ENCODE measurements around the gene NKAPL. TPM values are rescaled to one million over a fixed set of nuclear protein-coding genes. Genes with fewer than 3 reads are reported as not detected.

Gene NKAPL
- total and polyA plus RNA-seq, 4 donors: 0.81 to 1.4 (median 0.96) TPM

DNA sequence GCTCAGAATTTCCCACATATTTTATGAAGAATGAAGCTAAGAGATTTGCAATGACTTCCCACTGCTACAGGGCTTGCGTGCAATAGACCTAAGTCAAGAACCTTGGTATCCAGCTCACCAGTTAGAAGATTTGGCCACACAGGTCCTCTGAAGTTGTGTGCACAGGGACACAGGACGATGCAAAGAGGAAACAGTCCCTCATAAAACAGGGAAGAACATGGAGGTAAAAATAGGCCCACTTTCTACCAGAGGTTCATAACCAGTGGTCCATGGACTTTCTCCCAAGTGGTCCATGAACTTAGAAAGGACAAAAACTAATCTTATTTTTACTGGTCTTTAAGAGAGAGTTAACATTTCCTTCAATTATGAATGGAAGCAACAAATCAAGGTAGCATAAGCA, 8.3 kb upstream of the NKAPL start:
- peaks cover 5 to 11% (median 11%) of the 10 kb centered on the region in 5 donors for H3K4me1 ChIP-seq (ENCODE audit: control insufficient read depth in 5 of 5, insufficient read depth in 5 of 5, low read length in 5 of 5)
- H3K27me3 ChIP-seq (ENCODE audit: control insufficient read depth in 3 of 3, insufficient read depth in 3 of 3, low read length in 2 of 3): peaks cover 0 to 4% (median 0%) of the 10 kb centered on the region in 3 donors
- TF ChIP-seq CTCF (IDR thresholded peaks at IDR 0.05; ENCODE audit: control extremely low read depth, extremely low read depth): no peak
- H3K36me3 ChIP-seq (ENCODE audit: control insufficient read depth in 4 of 4, insufficient read depth in 4 of 4, low read length in 4 of 4): peaks cover 7 to 17% (median 16%) of the 10 kb centered on the region in 4 donors
- H3K9me3 ChIP-seq (ENCODE audit: control insufficient read depth in 4 of 4, insufficient read depth in 3 of 4, low read length in 3 of 4): no peaks in the 10 kb centered on the region
- ATAC-seq (ENCODE audit: insufficient read depth, low FRiP score): no peak
- no peak overlapping the region for H3K9ac ChIP-seq (ENCODE audit: insufficient read depth in 1 of 2, low read length in 2 of 2)
- no peak overlapping the region for H3K4me3 ChIP-seq
- no peak for DNase-seq
- WGBS, 2 donors: 62 to 67% methylated on average over 2 of the region's 2 CpGs
- no peak overlapping the region for H3K27ac ChIP-seq (ENCODE audit: low read depth in 1 of 2, low read length in 1 of 2)

DNA sequence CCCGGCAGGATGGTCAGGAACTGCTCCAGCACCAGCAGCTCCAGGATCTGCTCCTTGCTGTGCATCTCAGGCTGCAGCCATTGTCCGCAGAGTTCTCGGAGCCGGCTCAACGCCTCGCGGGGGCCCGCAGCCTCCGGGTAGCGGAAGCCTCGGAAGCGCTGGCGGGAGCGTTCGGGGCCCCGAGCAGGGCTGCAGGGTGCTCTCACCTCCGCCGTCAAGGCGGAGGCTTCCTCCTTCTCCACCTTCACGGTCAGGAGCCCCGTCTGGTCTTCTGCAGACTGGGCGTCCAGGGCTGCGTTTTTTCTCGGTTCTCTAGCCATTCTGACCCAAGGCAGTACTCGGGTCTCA, 7.5 kb upstream of the NKAPL start:
- Histone ChIP-seq H3K27me3 (ENCODE audit: control insufficient read depth in 3 of 3, insufficient read depth in 3 of 3, low read length in 2 of 3) (peaks cover 0 to 4% (median under 1%) of the 10 kb centered on the region in 3 donors), H3K4me1 (ENCODE audit: control insufficient read depth in 5 of 5, insufficient read depth in 5 of 5, low read length in 5 of 5) (peaks cover 5 to 11% (median 11%) of the 10 kb centered on the region in 5 donors), H3K27ac (ENCODE audit: low read depth in 1 of 2, low read length in 1 of 2) (peak overlapping the region; percentile 34 to 68), H3K4me3 (peak overlapping the region; percentile 82), H3K9me3 (ENCODE audit: control insufficient read depth in 4 of 4, insufficient read depth in 3 of 4, low read length in 3 of 4) (no peaks in the 10 kb centered on the region), H3K36me3 (ENCODE audit: control insufficient read depth in 4 of 4, insufficient read depth in 4 of 4, low read length in 4 of 4) (peaks cover 0 to 12% (median 8%) of the 10 kb centered on the region in 4 donors), H3K9ac (ENCODE audit: insufficient read depth in 1 of 2, low read length in 2 of 2) (peak overlapping the region; percentile 58 to 77)
- ATAC-seq (ENCODE audit: insufficient read depth, low FRiP score) (no peak), DNase-seq (no peak)
- WGBS, 2 donors: 0 to 1% methylated on average over 22 to 25 of the region's 25 CpGs
- TF ChIP-seq CTCF (IDR thresholded peaks at IDR 0.05; ENCODE audit: control extremely low read depth, extremely low read depth): no peak

- Histone ChIP-seq H3K4me3 (peak within 1 kb of the TSS; percentile 82), H3K9me3 (ENCODE audit: control insufficient read depth in 4 of 4, insufficient read depth in 3 of 4, low read length in 3 of 4) (no peaks in the 10 kb centered on the region), H3K4me1 (ENCODE audit: control insufficient read depth in 5 of 5, insufficient read depth in 5 of 5, low read length in 5 of 5) (peaks cover 5 to 11% (median 11%) of the 10 kb centered on the region in 5 donors), H3K9ac (ENCODE audit: insufficient read depth in 1 of 2, low read length in 2 of 2) (peak within 1 kb of the TSS; percentile 58 to 77), H3K27ac (ENCODE audit: low read depth in 1 of 2, low read length in 1 of 2) (peak within 1 kb of the TSS; percentile 34 to 68), H3K36me3 (ENCODE audit: control insufficient read depth in 4 of 4, insufficient read depth in 4 of 4, low read length in 4 of 4) (peaks cover 0 to 8% (median 5%) of the 10 kb centered on the region in 4 donors), H3K27me3 (ENCODE audit: control insufficient read depth in 3 of 3, insufficient read depth in 3 of 3, low read length in 2 of 3) (peaks cover 0 to 4% (median 3%) of the 10 kb centered on the region in 3 donors)
- ATAC-seq (ENCODE audit: insufficient read depth, low FRiP score) (peak; percentile 97), DNase-seq (peak; percentile 84 to 96 (median 91))
- WGBS, 2 donors: 5 to 6% methylated on average over 14 of the region's 14 CpGs
- TF ChIP-seq CTCF (IDR thresholded peaks at IDR 0.05; ENCODE audit: control extremely low read depth, extremely low read depth): no peak
These were observed 6.8 kb upstream of the NKAPL start, which contains the start of gene ZKSCAN4 for GRCh38 chr6:28252009-28252975. Gene ZKSCAN4 (minus strand): TSS chr6:28252269. CDS start chr6:28251980, 289 bp downstream.
